MG63 (cell line): ENCODE results near the gene SPACA7. TPM values are rescaled to one million over a fixed set of nuclear protein-coding genes. Genes with fewer than 3 reads are reported as not detected.
"Not testable (repeated sequence)": the region's sequence is repeated elsewhere in the genome, so short reads cannot be mapped to it uniquely, and the experiment has no call there.

ENCODE experiments used
- DNase-seq: peaks from one replicate; pipeline ENCODE4 v3.0.0-alpha.2; 2020
- H3K27me3 ChIP-seq: fragments of 250-450 bp; sonication (Bioruptor Pico); 2 replicates; pipeline ENCODE4 v1.5.1; 2020; ENCODE audit warnings: mild to moderate bottlenecking, moderate library complexity
- H3K36me3 ChIP-seq: fragments of 250-450 bp; sonication (Bioruptor Pico); 2 replicates; pipeline ENCODE4 v1.5.1; 2020; ENCODE audit warnings: mild to moderate bottlenecking, moderate library complexity
- H3K4me3 ChIP-seq: fragments of 250-450 bp; sonication (Bioruptor Pico); 2 replicates; pipeline ENCODE4 v1.5.1; 2020; ENCODE audit warnings: mild to moderate bottlenecking, moderate library complexity
- H3K9me3 ChIP-seq: fragments of 250-450 bp; sonication (Bioruptor Pico); 2 replicates; pipeline ENCODE4 v1.5.1; 2020; ENCODE audit warnings: mild to moderate bottlenecking, moderate library complexity
- total RNA-seq: library from RNA; depleted of rRNA; stranded (reverse); fragments of >200 nt; shearing (Covaris generic); gene quantifications from 2 replicates; pipeline ENCODE4 v1.2.3, GENCODE V29; 2014; ENCODE audit warnings: low replicate concordance

Gene SPACA7
- total RNA-seq, 1 experiment from 2014 or later: not detected

DNA sequence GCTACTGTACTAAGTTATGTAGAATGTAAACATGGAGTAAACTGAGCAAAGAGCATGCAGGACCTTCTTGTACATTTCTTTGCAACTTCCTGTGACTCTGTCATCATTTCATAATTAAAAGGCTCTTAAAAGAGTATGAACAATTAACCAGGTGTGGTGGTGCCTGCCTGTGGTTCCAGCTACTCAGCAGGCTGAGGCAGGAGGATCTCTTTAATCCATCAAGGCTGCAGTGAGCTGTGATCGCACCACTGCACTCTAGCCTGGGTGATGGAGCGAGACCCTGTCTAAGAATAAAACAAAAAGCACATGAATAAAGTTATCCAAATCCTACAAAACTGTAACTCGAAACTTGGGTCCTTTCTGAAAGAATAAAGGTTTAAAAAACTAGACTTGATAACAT lies 5.8 kb upstream of the SPACA7 start:
- H3K4me3 ChIP-seq: no peak overlapping the region
- H3K9me3 ChIP-seq: no peaks in the 10 kb centered on the region
- no peaks in the 10 kb centered on the region for H3K36me3 ChIP-seq
- DNase-seq: no peak
- H3K27me3 ChIP-seq: no peaks in the 10 kb centered on the region

DNA sequence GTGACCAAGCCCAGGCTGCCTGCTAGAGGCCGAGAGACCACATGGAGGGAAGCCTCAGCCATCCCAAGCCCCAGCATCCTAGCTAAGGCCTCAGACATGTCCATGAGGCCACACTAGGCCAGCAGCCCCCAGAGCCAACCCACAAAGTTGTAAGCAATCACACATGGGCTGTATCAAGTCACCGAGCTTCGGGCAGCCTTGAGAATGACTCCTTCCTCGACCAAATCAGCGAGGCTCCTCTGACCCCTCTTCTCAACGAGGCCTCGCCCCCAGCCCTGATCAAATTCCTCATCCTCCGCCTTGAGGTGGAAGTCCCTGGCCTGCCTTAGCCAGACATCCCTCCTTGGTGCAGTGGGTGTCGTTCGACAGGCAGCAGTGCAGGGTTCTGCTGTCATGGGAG lies 1.9 kb upstream of the SPACA7 start:
- H3K36me3 ChIP-seq: no peaks in the 10 kb centered on the region
- no peak for DNase-seq
- H3K4me3 ChIP-seq: no peak overlapping the region
- H3K27me3 ChIP-seq: no peaks in the 10 kb centered on the region
- no peaks in the 10 kb centered on the region for H3K9me3 ChIP-seq

DNA sequence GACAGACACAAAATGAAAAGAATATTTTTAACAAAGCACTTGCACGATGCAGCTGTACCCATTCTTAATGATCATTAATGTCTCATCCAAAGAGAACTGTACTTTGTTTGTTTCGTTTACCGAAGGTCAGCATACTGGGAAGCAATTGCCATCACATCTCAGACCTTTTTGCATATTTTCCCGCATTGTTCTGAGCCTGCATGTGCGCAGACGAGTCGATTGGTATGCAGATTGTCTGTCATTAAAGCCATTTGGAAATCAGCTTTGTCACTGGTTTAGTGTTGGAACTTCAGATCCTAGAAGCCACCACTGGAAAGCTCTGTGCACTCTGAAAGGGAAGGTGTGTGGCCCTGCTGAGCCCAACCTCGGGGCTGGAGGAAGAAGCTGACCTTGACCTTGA lies 15.6 kb downstream of the SPACA7 start:
- Histone ChIP-seq H3K36me3 (no peaks in the 10 kb centered on the region), H3K4me3 (no peak overlapping the region), H3K9me3 (no peaks in the 10 kb centered on the region), H3K27me3 (no peaks in the 10 kb centered on the region)
- DNase-seq: no peak

DNA sequence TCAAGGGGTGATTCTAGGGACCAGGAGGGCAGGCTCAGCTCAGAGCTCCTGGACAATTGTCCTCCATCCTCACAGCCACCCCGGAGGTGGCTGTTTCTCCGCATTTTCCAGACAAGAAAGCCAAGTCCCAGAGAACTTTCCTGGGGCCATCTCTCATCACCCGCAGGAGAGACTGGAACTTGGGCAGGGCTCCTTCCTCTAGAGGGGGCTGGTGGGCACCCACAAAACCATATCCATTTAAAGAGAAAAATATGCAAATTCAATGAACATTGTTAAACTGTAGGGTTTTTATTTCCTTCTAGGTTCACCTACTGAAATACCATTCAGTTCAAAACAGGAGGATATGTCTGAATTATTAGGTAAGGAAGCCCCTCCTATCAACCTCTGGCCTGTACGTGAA lies 16.6 kb downstream of the SPACA7 start:
- H3K27me3 ChIP-seq: no peaks in the 10 kb centered on the region
- H3K9me3 ChIP-seq: no peaks in the 10 kb centered on the region
- H3K36me3 ChIP-seq: no peaks in the 10 kb centered on the region
- no peak overlapping the region for H3K4me3 ChIP-seq
- DNase-seq: no peak

DNA sequence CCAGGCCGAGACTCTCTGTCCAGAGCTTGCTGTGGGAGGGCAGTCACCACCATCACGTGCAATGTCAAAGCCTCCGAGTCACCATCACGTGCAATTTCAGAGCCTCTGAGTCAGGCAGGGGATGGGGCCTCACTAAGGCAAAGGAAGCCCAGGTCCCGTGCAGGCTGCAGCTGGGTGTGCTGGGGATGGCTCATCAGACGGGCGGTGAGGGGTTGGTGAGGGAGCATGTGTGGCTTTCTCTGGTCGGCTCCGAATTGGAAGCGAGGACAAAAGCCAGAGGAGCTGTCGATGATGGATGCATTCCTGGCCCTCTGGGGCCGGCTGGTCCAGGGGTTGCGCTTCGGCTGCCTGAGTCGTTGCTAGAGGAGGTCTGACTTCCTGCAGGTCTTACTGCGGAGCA lies 18.9 kb downstream of the SPACA7 start:
- DNase-seq: peak; percentile 63
- H3K36me3 ChIP-seq, H3K27me3 ChIP-seq, H3K9me3 ChIP-seq, H3K4me3 ChIP-seq: not testable (repeated sequence)

DNA sequence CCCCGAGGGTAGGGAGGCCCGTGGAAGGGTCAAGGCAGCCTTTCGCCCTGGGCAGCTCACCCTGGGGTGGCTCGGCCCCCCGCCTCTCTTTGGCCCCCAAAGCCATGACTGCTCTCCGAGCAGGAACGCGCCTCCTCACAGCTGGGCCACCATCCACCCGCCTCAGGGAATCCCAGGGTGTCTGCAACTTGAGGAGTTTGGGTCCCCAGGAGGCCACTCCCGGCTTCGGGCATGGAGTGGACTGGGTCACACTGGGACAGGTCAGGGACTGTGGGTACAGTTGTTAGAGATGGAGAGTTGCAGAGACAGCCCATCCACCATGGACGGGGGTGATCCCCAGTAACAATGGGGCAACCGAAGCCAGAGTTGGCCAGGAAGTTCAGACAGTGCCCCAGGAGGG lies 19.8 kb downstream of the SPACA7 start:
- not testable (repeated sequence) for H3K27me3 ChIP-seq, DNase-seq, H3K36me3 ChIP-seq, H3K9me3 ChIP-seq, H3K4me3 ChIP-seq

DNA sequence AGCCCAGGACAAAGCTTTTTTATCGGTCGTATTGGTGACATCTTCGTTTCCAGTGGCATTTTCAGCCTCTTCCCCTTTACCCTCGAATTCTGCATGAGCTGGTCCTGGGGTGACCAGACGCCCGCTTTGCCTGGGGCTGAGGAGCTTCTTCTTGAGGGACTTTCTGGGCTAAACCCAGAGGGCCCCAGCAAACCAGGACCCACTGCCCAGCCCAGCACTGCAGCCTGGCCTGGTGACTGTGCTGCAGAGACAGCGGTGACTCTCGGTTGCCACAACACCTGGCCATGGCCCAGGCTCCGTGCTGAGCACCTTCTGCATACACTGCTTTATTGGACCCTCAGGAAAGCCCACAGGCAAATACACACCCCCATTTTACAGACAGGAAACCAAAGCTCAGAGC lies 21.0 kb downstream of the SPACA7 start:
- no peak overlapping the region for H3K4me3 ChIP-seq
- H3K36me3 ChIP-seq: no peaks in the 10 kb centered on the region
- no peaks in the 10 kb centered on the region for H3K9me3 ChIP-seq
- no peaks in the 10 kb centered on the region for H3K27me3 ChIP-seq
- DNase-seq: no peak

DNA sequence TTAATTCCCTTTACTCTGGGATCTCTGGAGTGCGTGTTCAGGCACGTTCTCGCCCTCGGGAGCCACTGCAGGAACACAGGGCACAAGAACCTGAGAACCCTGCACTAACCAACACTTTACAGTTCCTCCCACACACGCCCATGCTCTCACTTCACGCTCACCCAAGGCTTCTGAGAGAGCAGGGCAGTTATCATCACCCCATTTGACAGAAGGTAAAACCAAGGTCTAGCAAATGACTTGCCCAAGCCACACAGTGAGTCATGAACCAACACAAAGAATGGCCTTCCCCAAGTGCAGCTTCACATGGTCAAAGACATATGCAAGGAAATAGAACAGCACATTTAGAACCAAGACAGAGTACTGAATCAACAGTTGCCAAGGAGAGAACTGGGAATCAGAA lies 22.2 kb downstream of the SPACA7 start:
- H3K4me3 ChIP-seq, H3K9me3 ChIP-seq, H3K27me3 ChIP-seq, H3K36me3 ChIP-seq, DNase-seq: not testable (repeated sequence)

DNA sequence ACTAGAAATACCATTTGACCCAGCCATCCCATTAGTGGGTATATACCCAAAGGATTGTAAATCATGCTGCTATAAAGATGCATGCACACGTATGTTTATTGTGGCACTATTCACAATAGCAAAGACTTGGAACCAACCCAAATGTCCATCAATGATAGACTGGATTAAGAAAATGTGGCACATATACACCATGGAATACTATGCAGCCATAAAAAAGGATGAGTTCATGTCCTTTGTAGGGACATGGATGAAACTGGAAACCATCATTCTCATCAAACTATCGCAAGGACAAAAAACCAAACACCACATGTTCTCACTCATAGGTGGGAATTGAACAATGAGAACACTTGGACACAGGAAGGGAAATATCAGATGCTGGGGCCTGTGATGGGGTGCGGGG lies 33.7 kb downstream of the SPACA7 start:
- not testable (repeated sequence) for H3K36me3 ChIP-seq, H3K9me3 ChIP-seq, H3K27me3 ChIP-seq, DNase-seq, H3K4me3 ChIP-seq

DNA sequence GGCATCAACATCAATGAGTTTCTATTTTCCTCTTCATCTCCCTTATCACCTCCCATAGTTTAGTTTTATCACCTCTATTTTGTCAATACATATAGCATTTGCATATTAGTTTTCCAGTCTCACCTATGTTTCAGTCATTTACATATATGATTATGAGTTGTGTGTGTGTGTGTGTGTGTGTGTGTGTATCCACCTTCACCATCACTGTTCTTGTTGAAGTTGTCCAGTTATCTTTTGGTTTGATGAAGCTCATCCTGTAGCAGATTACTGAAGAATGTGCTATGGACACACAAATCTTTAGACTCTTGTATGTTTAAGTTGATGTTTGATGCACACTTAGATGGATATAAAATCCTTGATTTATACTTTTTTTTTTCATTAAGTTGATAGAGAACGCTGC lies 40.5 kb downstream of the SPACA7 start:
- H3K36me3 ChIP-seq: no peaks in the 10 kb centered on the region
- DNase-seq: no peak
- peaks cover 4% of the 10 kb centered on the region; the same call in 1 of the 2 replicates for H3K9me3 ChIP-seq
- H3K27me3 ChIP-seq: no peaks in the 10 kb centered on the region
- H3K4me3 ChIP-seq: no peak overlapping the region

DNA sequence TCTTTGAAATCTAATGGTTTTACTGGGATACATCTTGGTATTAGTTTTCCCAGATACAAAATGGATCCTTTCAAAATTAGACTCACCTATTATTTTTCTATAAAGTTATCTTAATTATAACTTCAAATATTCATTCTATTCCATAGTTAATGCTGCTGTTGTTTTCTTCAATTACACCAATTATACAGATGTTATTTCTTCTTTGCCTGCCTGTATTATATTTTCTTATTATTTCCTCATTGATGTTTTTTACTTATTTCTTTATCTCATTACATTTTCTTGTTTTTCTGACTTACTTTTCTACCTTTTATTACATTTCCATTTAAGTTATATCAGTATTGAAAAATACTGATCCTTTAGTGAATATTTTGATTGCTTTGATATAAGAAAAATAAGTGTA lies 40.9 kb downstream of the SPACA7 start:
- H3K36me3 ChIP-seq: no peaks in the 10 kb centered on the region
- H3K27me3 ChIP-seq: no peaks in the 10 kb centered on the region
- no peak overlapping the region for H3K4me3 ChIP-seq
- H3K9me3 ChIP-seq: peaks cover 4% of the 10 kb centered on the region; the same call in 1 of the 2 replicates
- DNase-seq: no peak

DNA sequence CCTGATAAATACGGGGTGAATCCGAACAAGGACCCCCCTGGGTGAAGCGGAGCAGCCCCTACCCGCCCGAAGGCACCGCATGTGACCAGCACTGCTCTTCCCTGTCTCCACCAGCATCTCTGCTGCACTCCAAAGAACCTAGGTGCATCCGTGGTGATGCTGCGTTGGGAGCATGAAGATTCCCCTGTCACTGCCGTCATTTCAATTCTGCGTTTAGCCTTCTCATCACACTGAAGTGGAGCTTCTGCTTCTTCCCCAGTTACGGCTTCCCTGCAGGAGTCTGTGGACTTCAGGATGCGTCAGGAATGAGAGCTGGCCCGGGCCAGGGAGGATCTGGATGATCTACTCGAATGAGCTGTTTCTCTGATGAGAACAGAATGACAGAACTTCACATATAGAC lies 47.9 kb downstream of the SPACA7 start:
- Histone ChIP-seq H3K36me3 (no peaks in the 10 kb centered on the region), H3K27me3 (no peaks in the 10 kb centered on the region; the same call in 1 of the 2 replicates), H3K4me3 (no peak overlapping the region), H3K9me3 (peaks cover 4% of the 10 kb centered on the region)
- no peak for DNase-seq

DNA sequence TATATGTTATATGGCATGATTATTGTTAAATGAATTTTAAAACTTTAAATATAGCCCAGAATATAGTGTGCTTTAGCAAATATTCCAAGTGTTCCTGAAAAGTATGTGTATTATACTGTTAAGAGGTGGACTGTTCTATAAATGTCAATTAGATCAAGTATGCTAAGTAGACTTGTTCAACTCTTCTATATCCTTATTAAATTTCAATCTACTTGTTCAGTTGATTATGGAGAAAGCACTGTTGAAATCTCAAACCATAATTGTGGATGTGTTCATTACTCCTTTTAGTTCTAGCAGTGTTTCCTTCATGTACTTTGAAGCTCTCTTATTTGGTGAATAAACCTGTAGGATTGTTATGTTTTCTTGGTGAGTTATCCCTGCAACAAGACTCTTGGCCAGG lies 52.5 kb downstream of the SPACA7 start:
- DNase-seq: no peak
- no peak overlapping the region for H3K4me3 ChIP-seq

DNA sequence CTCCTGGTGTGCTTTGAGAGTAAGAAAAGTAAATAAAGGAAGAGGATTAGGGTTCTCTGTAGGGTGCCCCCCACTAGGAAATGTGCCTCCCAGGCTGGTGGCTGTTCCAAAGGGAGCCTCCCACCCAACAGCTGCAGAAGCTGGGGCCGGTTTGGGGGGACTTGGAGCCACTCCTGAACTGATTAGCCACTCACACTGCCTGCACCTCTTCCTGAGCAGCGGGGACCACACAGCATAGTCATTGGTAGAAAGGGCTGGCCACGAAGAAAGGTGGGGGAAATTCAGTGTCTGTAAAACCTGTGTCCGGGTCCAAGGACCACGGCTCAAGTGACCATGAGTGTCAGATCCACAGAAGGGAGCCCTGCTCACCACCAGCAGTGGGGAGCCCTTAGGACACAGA lies 55.6 kb downstream of the SPACA7 start:
- no peak for DNase-seq
- H3K4me3 ChIP-seq: no peak overlapping the region
- H3K27me3 ChIP-seq: no peaks in the 10 kb centered on the region

More for the DNA sequence above, 52.5 kb downstream of the SPACA7 start:
- Histone ChIP-seq H3K9me3 (peaks cover 4% of the 10 kb centered on the region), H3K27me3 (no peaks in the 10 kb centered on the region), H3K36me3 (no peaks in the 10 kb centered on the region)

DNA sequence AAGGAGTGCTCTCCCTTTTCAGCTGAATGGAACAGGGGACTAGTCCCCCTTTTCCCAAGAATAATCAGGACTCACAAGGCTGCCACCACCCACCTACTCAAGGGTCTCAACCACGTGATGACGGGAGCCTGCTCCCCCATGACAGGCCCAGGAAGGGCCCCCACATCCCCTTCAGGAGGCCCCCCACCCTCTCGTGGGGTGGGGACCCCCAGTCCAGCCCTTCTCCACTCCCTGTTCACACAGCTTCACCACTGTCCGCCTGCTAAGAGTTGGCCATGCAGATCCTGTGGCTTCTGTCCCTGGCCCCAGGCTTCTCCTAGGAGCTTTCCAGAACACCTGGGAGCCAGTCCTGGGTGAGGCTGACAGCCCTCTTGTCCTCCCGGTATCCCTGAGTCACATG lies 56.6 kb downstream of the SPACA7 start:
- H3K36me3 ChIP-seq, DNase-seq, H3K4me3 ChIP-seq: not testable (repeated sequence)

More for the DNA sequence above, 55.6 kb downstream of the SPACA7 start:
- Histone ChIP-seq H3K9me3 (peaks cover 4% of the 10 kb centered on the region), H3K36me3 (no peaks in the 10 kb centered on the region)

DNA sequence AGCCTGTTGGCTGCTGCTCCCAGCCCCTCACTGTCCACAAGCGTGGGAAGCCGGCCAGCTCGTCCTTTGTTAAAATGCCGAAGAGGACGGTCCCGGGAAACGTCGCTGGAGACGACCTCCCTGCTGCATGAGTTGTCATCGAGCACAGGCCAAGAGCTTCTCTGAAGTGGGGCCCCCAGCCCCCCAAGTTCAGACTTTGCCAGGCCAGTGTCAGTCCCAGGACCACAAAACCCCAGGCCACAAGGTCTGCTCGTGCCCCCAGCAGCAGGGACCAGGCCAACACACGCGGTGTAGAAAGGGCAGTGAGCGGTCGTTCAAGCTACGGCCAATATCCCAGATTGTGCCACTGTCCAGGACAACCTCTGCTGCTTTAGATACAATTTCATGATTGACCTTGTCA lies 57.4 kb downstream of the SPACA7 start:
- peaks cover 11% of the 10 kb centered on the region for H3K9me3 ChIP-seq
- DNase-seq, H3K4me3 ChIP-seq, H3K36me3 ChIP-seq, H3K27me3 ChIP-seq: not testable (repeated sequence)

More for the DNA sequence above, 56.6 kb downstream of the SPACA7 start:
- not testable (repeated sequence) for H3K9me3 ChIP-seq, H3K27me3 ChIP-seq

DNA sequence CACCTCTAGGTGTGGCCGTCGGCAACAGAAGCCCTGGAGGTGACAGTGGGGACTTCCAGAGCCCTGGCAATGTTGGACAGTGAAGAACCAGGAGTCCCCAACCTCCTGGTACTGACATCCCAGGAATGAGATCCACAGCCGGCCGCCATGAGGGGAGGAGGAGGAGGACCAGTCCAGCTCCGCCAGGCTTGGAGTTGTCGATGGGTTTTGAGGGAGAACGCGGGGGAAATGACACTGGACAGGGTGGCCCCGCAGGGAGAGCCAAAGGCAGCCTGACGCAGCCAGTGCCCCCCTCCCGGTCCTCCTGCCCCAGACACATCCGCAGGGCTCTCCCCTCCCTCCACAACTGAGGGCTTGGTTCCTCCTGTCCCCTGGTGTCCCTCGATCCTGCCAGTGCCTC lies 57.9 kb downstream of the SPACA7 start:
- DNase-seq: no peak
- Histone ChIP-seq H3K27me3 (peaks cover 6% of the 10 kb centered on the region; the same call in 1 of the 2 replicates), H3K36me3 (no peaks in the 10 kb centered on the region), H3K9me3 (peaks cover 12% of the 10 kb centered on the region), H3K4me3 (no peak overlapping the region)

DNA sequence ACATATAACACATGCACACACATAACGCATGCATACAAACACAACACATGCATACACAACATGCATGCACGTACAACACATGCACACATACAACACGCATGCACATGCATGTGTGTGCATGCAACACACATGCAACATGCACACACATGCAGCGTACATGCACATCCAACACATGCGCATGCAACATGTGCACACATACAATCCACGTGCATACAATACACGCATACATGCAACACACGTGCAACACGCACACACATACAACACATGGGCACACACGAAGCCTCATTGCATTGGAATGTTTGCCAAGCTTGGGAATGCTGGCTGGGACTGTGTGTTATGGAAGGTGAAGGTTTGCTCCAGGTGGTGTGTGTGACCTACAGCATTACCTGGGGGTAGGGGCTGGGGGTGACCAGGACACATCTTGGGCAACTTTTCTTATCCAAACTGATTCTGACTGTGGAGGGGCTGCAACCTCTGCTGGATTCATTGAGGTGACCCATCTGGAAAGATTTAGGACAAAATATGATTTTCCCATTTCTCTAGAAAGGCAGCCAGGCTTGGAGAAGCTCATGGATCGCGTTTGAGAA lies 58.9 kb downstream of the SPACA7 start:
- Histone ChIP-seq H3K4me3 (no peak overlapping the region), H3K36me3 (no peaks in the 10 kb centered on the region)

DNA sequence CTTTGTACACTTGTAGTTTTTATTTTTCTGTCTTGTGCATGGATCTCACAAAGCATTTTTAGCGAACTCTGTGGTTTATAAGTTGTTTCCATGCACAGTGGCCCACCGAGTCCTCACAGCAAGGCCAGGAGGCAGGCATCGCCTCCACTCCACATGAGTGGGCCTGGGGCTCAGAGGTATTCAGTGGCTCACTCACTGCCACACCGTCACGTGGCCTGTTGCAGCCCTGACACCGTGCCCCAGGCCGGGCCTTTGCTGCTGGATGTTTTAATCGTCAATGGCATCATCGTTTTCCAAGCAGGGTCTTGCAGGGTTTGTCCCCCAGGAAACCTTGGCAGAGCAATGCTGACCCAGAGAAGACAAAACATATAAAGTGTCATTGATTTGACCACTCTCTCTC lies 59.8 kb downstream of the SPACA7 start:
- H3K4me3 ChIP-seq: no peak overlapping the region
- peaks cover 6% of the 10 kb centered on the region; the same call in 1 of the 2 replicates for H3K27me3 ChIP-seq
- H3K9me3 ChIP-seq: peaks cover 12% of the 10 kb centered on the region
- no peak for DNase-seq
- H3K36me3 ChIP-seq: no peaks in the 10 kb centered on the region

More for the DNA sequence above, 58.9 kb downstream of the SPACA7 start:
- H3K9me3 ChIP-seq: peaks cover 12% of the 10 kb centered on the region
- H3K27me3 ChIP-seq: peaks cover 6% of the 10 kb centered on the region; the same call in 1 of the 2 replicates
- DNase-seq: no peak
